ENCODE results near the gene ARID3C.

Gene ARID3C

GRCh38 chr9:34659592-34660253 is 30.9 kb upstream of the ARID3C start:
- no peak for TF ChIP-seq CTCF (IDR thresholded peaks at IDR 0.05; ENCODE audit: borderline replicate concordance, control extremely low read depth, extremely low read depth, insufficient read depth, missing control alignments)
- DNase-seq (ENCODE audit: low spot score) = no peak
- in situ Hi-C loops (cut with MboI; ENCODE audit: low sequenced_read_pairs, unreplicated experiment) = no loop called here

GRCh38 chr9:34658461-34658860 is 29.6 kb upstream of the ARID3C start:
- DNase-seq (ENCODE audit: low spot score) = no peak
- no peak for TF ChIP-seq CTCF (IDR thresholded peaks at IDR 0.05; ENCODE audit: borderline replicate concordance, control extremely low read depth, extremely low read depth, insufficient read depth, missing control alignments)
- in situ Hi-C loops (cut with MboI; ENCODE audit: low sequenced_read_pairs, unreplicated experiment) = no loop called here

- in situ Hi-C loops (cut with MboI; ENCODE audit: low sequenced_read_pairs, unreplicated experiment) = no loop called here
- no peak for DNase-seq (ENCODE audit: low spot score)
- TF ChIP-seq CTCF (IDR thresholded peaks at IDR 0.05; ENCODE audit: borderline replicate concordance, control extremely low read depth, extremely low read depth, insufficient read depth, missing control alignments) = no peak
These were observed 28.1 kb upstream of the ARID3C start for GRCh38 chr9:34656992-34657391.

GRCh38 chr9:34655394-34655793 is 26.5 kb upstream of the ARID3C start:
- no peak for TF ChIP-seq CTCF (IDR thresholded peaks at IDR 0.05; ENCODE audit: borderline replicate concordance, control extremely low read depth, extremely low read depth, insufficient read depth, missing control alignments)
- in situ Hi-C loops (cut with MboI; ENCODE audit: low sequenced_read_pairs, unreplicated experiment) = no loop called here
- DNase-seq (ENCODE audit: low spot score) = no peak

GRCh38 chr9:34654323-34655051 is 25.6 kb upstream of the ARID3C start:
- no peak for DNase-seq (ENCODE audit: low spot score)
- TF ChIP-seq CTCF (IDR thresholded peaks at IDR 0.05; ENCODE audit: borderline replicate concordance, control extremely low read depth, extremely low read depth, insufficient read depth, missing control alignments) = no peak
- in situ Hi-C loops (cut with MboI; ENCODE audit: low sequenced_read_pairs, unreplicated experiment) = no loop called here

- in situ Hi-C loops (cut with MboI; ENCODE audit: low sequenced_read_pairs, unreplicated experiment) = no loop called here
- no peak for DNase-seq (ENCODE audit: low spot score)
These were observed 24.5 kb upstream of the ARID3C start for GRCh38 chr9:34653151-34654072.

More at GRCh38 chr9:34653151-34654072, 24.5 kb upstream of the ARID3C start:
- TF ChIP-seq CTCF (IDR thresholded peaks at IDR 0.05; ENCODE audit: borderline replicate concordance, control extremely low read depth, extremely low read depth, insufficient read depth, missing control alignments) = no peak
